ENCODE results near the gene CMSS1.

Gene CMSS1

GRCh38 chr3:100157685-100158084, 340.0 kb downstream of the CMSS1 start:
- DNase-seq, result no peak

- DNase-seq, result peak; percentile 72
These were observed 341.3 kb downstream of the CMSS1 start for GRCh38 chr3:100158918-100159330.

- DNase-seq, result no peak
These were observed 341.9 kb downstream of the CMSS1 start for GRCh38 chr3:100159331-100160153.

- DNase-seq, result no peak
These were observed 342.9 kb downstream of the CMSS1 start for GRCh38 chr3:100160521-100160920.

- no peak for DNase-seq
These were observed 346.1 kb downstream of the CMSS1 start for GRCh38 chr3:100163787-100164186.

GRCh38 chr3:100164743-100165142, 347.1 kb downstream of the CMSS1 start:
- DNase-seq, result no peak

- no peak for DNase-seq
These were observed 348.4 kb downstream of the CMSS1 start for GRCh38 chr3:100165926-100166550.

GRCh38 chr3:100169201-100169920, 351.7 kb downstream of the CMSS1 start:
- peak; percentile 43 for DNase-seq

- DNase-seq, result peak; percentile 28
These were observed 352.8 kb downstream of the CMSS1 start for GRCh38 chr3:100170486-100170885.

- DNase-seq, result no peak
These were observed 353.7 kb downstream of the CMSS1 start for GRCh38 chr3:100171211-100171914.

GRCh38 chr3:100173961-100174360, 356.3 kb downstream of the CMSS1 start:
- no peak for DNase-seq

- DNase-seq, result no peak
These were observed 358.1 kb downstream of the CMSS1 start for GRCh38 chr3:100175637-100176280.

GRCh38 chr3:100179692-100180349, 362.2 kb downstream of the CMSS1 start:
- DNase-seq, result no peak

- DNase-seq, result no peak
These were observed 366.0 kb downstream of the CMSS1 start for GRCh38 chr3:100183608-100184125.

GRCh38 chr3:100184948-100185570, 367.4 kb downstream of the CMSS1 start:
- DNase-seq, result no peak

GRCh38 chr3:100185847-100186246, 368.2 kb downstream of the CMSS1 start:
- no peak for DNase-seq

GRCh38 chr3:100189444-100189964, 371.8 kb downstream of the CMSS1 start:
- no peak for DNase-seq

- DNase-seq, result no peak
These were observed 377.7 kb downstream of the CMSS1 start for GRCh38 chr3:100195375-100195774.

GRCh38 chr3:100197876-100198275, 380.2 kb downstream of the CMSS1 start:
- DNase-seq, result no peak

GRCh38 chr3:100198579-100199269, 381.1 kb downstream of the CMSS1 start:
- DNase-seq, result no peak
